ENCODE data around the gene KIRREL3.

Gene KIRREL3

GRCh38 chr11:126751242-126751641 is 249.3 kb downstream of the KIRREL3 start:
- FAIRE-seq (no peak), DNase-seq (ENCODE audit: insufficient read length, low spot score) (no peak)

- DNase-seq (ENCODE audit: insufficient read length, low spot score) (no peak), FAIRE-seq (no peak)
Observed at GRCh38 chr11:126748793-126749192, 251.8 kb downstream of the KIRREL3 start.

GRCh38 chr11:126748100-126748791 is 252.3 kb downstream of the KIRREL3 start:
- FAIRE-seq (no peak), DNase-seq (ENCODE audit: insufficient read length, low spot score) (no peak)

- FAIRE-seq (no peak), DNase-seq (ENCODE audit: insufficient read length, low spot score) (no peak)
Observed at GRCh38 chr11:126747315-126747714, 253.3 kb downstream of the KIRREL3 start.

GRCh38 chr11:126746443-126746842 is 254.1 kb downstream of the KIRREL3 start:
- no peak for FAIRE-seq
- no peak for DNase-seq (ENCODE audit: insufficient read length, low spot score)

GRCh38 chr11:126744699-126745098 is 255.9 kb downstream of the KIRREL3 start:
- DNase-seq (ENCODE audit: insufficient read length, low spot score) (no peak), FAIRE-seq (no peak)

- DNase-seq (ENCODE audit: insufficient read length, low spot score) (no peak), FAIRE-seq (no peak)
Observed at GRCh38 chr11:126743628-126744027, 256.9 kb downstream of the KIRREL3 start.

GRCh38 chr11:126742582-126742981 is 258.0 kb downstream of the KIRREL3 start:
- FAIRE-seq, result no peak

GRCh38 chr11:126740846-126741245 is 259.7 kb downstream of the KIRREL3 start:
- FAIRE-seq, result no peak
- DNase-seq (ENCODE audit: insufficient read length, low spot score), result no peak

More at GRCh38 chr11:126742582-126742981, 258.0 kb downstream of the KIRREL3 start:
- no peak for DNase-seq (ENCODE audit: insufficient read length, low spot score)

- FAIRE-seq, result no peak
- DNase-seq (ENCODE audit: insufficient read length, low spot score), result no peak
Observed at GRCh38 chr11:126739499-126740145, 260.9 kb downstream of the KIRREL3 start.

GRCh38 chr11:126738295-126739031 is 262.1 kb downstream of the KIRREL3 start:
- no peak for FAIRE-seq
- DNase-seq (ENCODE audit: insufficient read length, low spot score), result no peak

- FAIRE-seq (no peak), DNase-seq (ENCODE audit: insufficient read length, low spot score) (no peak)
Observed at GRCh38 chr11:126736682-126737572, 263.6 kb downstream of the KIRREL3 start.

- DNase-seq (ENCODE audit: insufficient read length, low spot score) (no peak), FAIRE-seq (no peak)
Observed at GRCh38 chr11:126734752-126735151, 265.8 kb downstream of the KIRREL3 start.

GRCh38 chr11:126733685-126734084 is 266.9 kb downstream of the KIRREL3 start:
- DNase-seq (ENCODE audit: insufficient read length, low spot score), result no peak
- FAIRE-seq, result no peak

- no peak for DNase-seq (ENCODE audit: insufficient read length, low spot score)
- FAIRE-seq, result no peak
Observed at GRCh38 chr11:126732981-126733380, 267.6 kb downstream of the KIRREL3 start.

- no peak for DNase-seq (ENCODE audit: insufficient read length, low spot score)
- no peak for FAIRE-seq
Observed at GRCh38 chr11:126731576-126732142, 268.9 kb downstream of the KIRREL3 start.

GRCh38 chr11:126727381-126727780 is 273.2 kb downstream of the KIRREL3 start:
- no peak for DNase-seq (ENCODE audit: insufficient read length, low spot score)
- FAIRE-seq, result no peak

GRCh38 chr11:126725521-126725920 is 275.0 kb downstream of the KIRREL3 start:
- DNase-seq (ENCODE audit: insufficient read length, low spot score), result no peak
- FAIRE-seq, result no peak

- DNase-seq (ENCODE audit: insufficient read length, low spot score) (no peak), FAIRE-seq (no peak)
Observed at GRCh38 chr11:126725043-126725442, 275.5 kb downstream of the KIRREL3 start.

GRCh38 chr11:126723665-126724045 is 276.9 kb downstream of the KIRREL3 start:
- FAIRE-seq (no peak), DNase-seq (ENCODE audit: insufficient read length, low spot score) (no peak)

Measured in HTR-8/SVneo (cell line).